ENCODE measurements around the gene VSIG10L. TPM values are rescaled to one million over a fixed set of nuclear protein-coding genes. Genes with fewer than 3 reads are reported as not detected.
A peak's percentile ranks its signal among the peaks of the same experiment; 100 is the strongest.

The VSIG10L gene
- total RNA-seq (2014; rRNA removed; shearing (Covaris generic)) (0.09 and 0.72 TPM in 2 replicates), total RNA-seq (2022) (1.6 and 2.3 TPM in 2 replicates), Bru-seq, nascent RNA (percentile 30 among the genes with signal in this experiment), BruChase-seq, experiment 1, labeled RNA remaining after a 6-hour chase (percentile 36 among the genes with signal in this experiment), BruChase-seq, experiment 2, labeled RNA remaining after a 2-hour chase (percentile 34 among the genes with signal in this experiment)
- long read RNA-seq, partial matches to known transcripts, result 4 of 4 reads
- long read RNA-seq, other reads (novel, unspliced or antisense), result 0 of 4 reads

GRCh38 chr19:51341976-51342580, at the start of gene VSIG10L:
VSIG10L (minus strand) TSS chr19:51342139; CDS start chr19:51342124, 15 bp downstream.
- no peaks in the 10 kb centered on the region for H3K9me3 ChIP-seq (ENCODE audit: low read length)
- intact Hi-C loops (cut with micrococcal nuclease; ENCODE audit: unreplicated experiment), result no loop called here
- DNase-seq (ENCODE audit: low spot score), result no peak
- H3K36me3 ChIP-seq (ENCODE audit: insufficient read depth, low read length), result no peaks in the 10 kb centered on the region
- H3K4me2 ChIP-seq (ENCODE audit: low read length), result no peak within 1 kb of the TSS
- peaks cover 10% of the 10 kb centered on the region for H3K4me1 ChIP-seq (ENCODE audit: insufficient read depth, low read length, poor library complexity, severe bottlenecking)
- H3K9me2 ChIP-seq (ENCODE audit: insufficient read depth, low read length), result no peaks in the 10 kb centered on the region
- no peaks in the 10 kb centered on the region for H3K79me2 ChIP-seq (ENCODE audit: insufficient read depth, low read depth, low read length)
- ChIA-PET POLR2A (no interaction called here), CTCF (ENCODE audit: unreplicated experiment) (interaction anchor here (0.5 kb wide), 1 partner anchor 75 kb away, joined by 4 read pairs; the partner anchor contains the start of gene SIGLEC10)
- H4K20me1 ChIP-seq (ENCODE audit: insufficient read depth, low read length), result no peaks in the 10 kb centered on the region
- no peak within 1 kb of the TSS for H2AFZ ChIP-seq (ENCODE audit: low read length)
- H3K4me3 ChIP-seq (ENCODE audit: low read depth, low read length, poor library complexity, severe bottlenecking), result no peak within 1 kb of the TSS
- TF ChIP-seq, protein P1, sequence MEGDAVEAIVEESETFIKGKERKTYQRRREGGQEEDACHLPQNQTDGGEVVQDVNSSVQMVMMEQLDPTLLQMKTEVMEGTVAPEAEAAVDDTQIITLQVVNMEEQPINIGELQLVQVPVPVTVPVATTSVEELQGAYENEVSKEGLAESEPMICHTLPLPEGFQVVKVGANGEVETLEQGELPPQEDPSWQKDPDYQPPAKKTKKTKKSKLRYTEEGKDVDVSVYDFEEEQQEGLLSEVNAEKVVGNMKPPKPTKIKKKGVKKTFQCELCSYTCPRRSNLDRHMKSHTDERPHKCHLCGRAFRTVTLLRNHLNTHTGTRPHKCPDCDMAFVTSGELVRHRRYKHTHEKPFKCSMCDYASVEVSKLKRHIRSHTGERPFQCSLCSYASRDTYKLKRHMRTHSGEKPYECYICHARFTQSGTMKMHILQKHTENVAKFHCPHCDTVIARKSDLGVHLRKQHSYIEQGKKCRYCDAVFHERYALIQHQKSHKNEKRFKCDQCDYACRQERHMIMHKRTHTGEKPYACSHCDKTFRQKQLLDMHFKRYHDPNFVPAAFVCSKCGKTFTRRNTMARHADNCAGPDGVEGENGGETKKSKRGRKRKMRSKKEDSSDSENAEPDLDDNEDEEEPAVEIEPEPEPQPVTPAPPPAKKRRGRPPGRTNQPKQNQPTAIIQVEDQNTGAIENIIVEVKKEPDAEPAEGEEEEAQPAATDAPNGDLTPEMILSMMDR (conservative IDR thresholded peaks at IDR 0.05; ENCODE audit: low read length), result no peak
- no peak for TF ChIP-seq EZH2phosphoT487 (IDR thresholded peaks at IDR 0.05; ENCODE audit: borderline replicate concordance, low read depth, low read length)
- no TSS peak for BruUV-seq (replicated peaks)
- no peak within 1 kb of the TSS for H3K27ac ChIP-seq (ENCODE audit: low read depth, low read length, poor library complexity, severe bottlenecking)

GRCh38 chr19:51391073-51391611, 49.2 kb upstream of the VSIG10L start:
- no peak overlapping the region for H3K27ac ChIP-seq (ENCODE audit: low read depth, low read length, poor library complexity, severe bottlenecking)
- H3K9me2 ChIP-seq (ENCODE audit: insufficient read depth, low read length), result no peaks in the 10 kb centered on the region
- ChIA-PET POLR2A (no interaction called here), CTCF (ENCODE audit: unreplicated experiment) (no interaction called here)
- intact Hi-C loops (cut with micrococcal nuclease; ENCODE audit: unreplicated experiment), result no loop called here
- no peaks in the 10 kb centered on the region for H3K9me3 ChIP-seq (ENCODE audit: low read length)
- H3K4me1 ChIP-seq (ENCODE audit: insufficient read depth, low read length, poor library complexity, severe bottlenecking), result peaks cover 25% of the 10 kb centered on the region
- H3K79me2 ChIP-seq (ENCODE audit: insufficient read depth, low read depth, low read length), result no peaks in the 10 kb centered on the region; the same call in 1 of the 2 replicates
- H3K4me2 ChIP-seq (ENCODE audit: low read length), result peak overlapping the region; percentile 21; the same call in 1 of the 2 replicates
- no TSS peak for BruUV-seq (replicated peaks)
- H2AFZ ChIP-seq (ENCODE audit: low read length), result peak overlapping the region; percentile 99
- no peaks in the 10 kb centered on the region for H3K36me3 ChIP-seq (ENCODE audit: insufficient read depth, low read length)
- no peak for DNase-seq (ENCODE audit: low spot score)
- no peak overlapping the region for H3K4me3 ChIP-seq (ENCODE audit: low read depth, low read length, poor library complexity, severe bottlenecking)
- no peak for TF ChIP-seq EZH2phosphoT487 (IDR thresholded peaks at IDR 0.05; ENCODE audit: borderline replicate concordance, low read depth, low read length)
- TF ChIP-seq, protein P1 (conservative IDR thresholded peaks at IDR 0.05; ENCODE audit: low read length), result no peak
- H4K20me1 ChIP-seq (ENCODE audit: insufficient read depth, low read length), result no peaks in the 10 kb centered on the region

- POLR2A ChIA-PET, result no interaction called here
- CTCF ChIA-PET (ENCODE audit: unreplicated experiment), result no interaction called here
- TF ChIP-seq, protein P1 (conservative IDR thresholded peaks at IDR 0.05; ENCODE audit: low read length), result no peak
- TF ChIP-seq EZH2phosphoT487 (IDR thresholded peaks at IDR 0.05; ENCODE audit: borderline replicate concordance, low read depth, low read length), result no peak
- peaks cover 16% of the 10 kb centered on the region for H3K4me1 ChIP-seq (ENCODE audit: insufficient read depth, low read length, poor library complexity, severe bottlenecking)
- no peaks in the 10 kb centered on the region for H3K9me3 ChIP-seq (ENCODE audit: low read length)
- no peak overlapping the region for H2AFZ ChIP-seq (ENCODE audit: low read length)
- no peaks in the 10 kb centered on the region for H3K36me3 ChIP-seq (ENCODE audit: insufficient read depth, low read length)
- intact Hi-C loops (cut with micrococcal nuclease; ENCODE audit: unreplicated experiment), result no loop called here
- H3K4me2 ChIP-seq (ENCODE audit: low read length), result no peak overlapping the region
- no peak overlapping the region for H3K27ac ChIP-seq (ENCODE audit: low read depth, low read length, poor library complexity, severe bottlenecking)
- BruUV-seq (replicated peaks), result no TSS peak
- DNase-seq (ENCODE audit: low spot score), result no peak
- H3K4me3 ChIP-seq (ENCODE audit: low read depth, low read length, poor library complexity, severe bottlenecking), result no peak overlapping the region
- H3K79me2 ChIP-seq (ENCODE audit: insufficient read depth, low read depth, low read length), result no peaks in the 10 kb centered on the region
- no peaks in the 10 kb centered on the region for H3K9me2 ChIP-seq (ENCODE audit: insufficient read depth, low read length)
- H4K20me1 ChIP-seq (ENCODE audit: insufficient read depth, low read length), result no peaks in the 10 kb centered on the region
Measured at GRCh38 chr19:51389143-51389542, 47.2 kb upstream of the VSIG10L start.
